ENCODE results near the gene MEG3.

Gene MEG3

DNA sequence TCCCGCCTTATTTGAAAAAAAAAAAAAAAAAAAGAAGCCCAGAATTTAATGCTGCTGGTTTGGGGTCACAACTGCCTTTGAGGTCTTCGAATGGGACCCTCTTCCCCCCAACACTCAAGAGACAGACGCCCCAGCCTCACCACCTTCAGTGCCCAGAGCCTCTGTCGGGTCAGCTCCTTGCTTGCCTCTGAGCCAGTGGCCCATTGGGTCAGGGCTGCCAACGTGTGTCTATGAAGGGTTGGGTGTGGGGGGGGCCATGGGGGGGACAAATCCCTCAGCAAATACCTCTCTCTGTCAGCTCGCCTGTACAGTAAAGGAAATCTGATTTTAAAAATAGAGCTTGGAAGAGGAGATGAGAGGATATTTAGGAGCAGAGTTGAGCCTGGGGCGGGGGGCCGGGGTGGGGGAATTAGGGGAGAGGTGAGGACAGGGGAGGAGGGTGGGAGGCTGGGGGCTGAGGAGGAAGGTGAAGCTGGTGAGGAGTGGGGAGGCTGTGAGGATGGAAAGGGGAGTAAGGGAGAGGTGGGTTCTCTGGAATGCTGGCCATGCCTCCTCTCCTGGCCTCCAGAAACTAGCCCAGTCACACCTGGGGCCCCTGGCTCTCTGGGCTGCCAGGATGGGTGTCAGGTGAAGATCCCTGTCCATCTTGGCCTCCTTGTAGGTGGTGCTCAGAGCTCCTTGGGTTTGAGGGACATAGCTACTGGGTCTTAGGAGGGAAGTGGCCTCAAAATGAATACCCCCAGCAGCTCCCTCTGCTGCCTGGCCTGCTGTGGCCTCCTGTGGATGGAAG lies 64.3 kb downstream of the MEG3 start:
- no peaks in the 10 kb centered on the region for H3K4me1 ChIP-seq (ENCODE audit: control insufficient read depth, insufficient read depth, low read length)
- peaks cover 3% of the 10 kb centered on the region for H3K27me3 ChIP-seq (ENCODE audit: control insufficient read depth, insufficient read depth, low read length)
- no peak overlapping the region for H3K4me3 ChIP-seq (ENCODE audit: low read length)
- H3K36me3 ChIP-seq (ENCODE audit: control insufficient read depth, insufficient read depth, low read length), result no peaks in the 10 kb centered on the region
- no peak overlapping the region for H3K9ac ChIP-seq (ENCODE audit: low read length)
- H3K9me3 ChIP-seq (ENCODE audit: control insufficient read depth, low read length), result no peaks in the 10 kb centered on the region

DNA sequence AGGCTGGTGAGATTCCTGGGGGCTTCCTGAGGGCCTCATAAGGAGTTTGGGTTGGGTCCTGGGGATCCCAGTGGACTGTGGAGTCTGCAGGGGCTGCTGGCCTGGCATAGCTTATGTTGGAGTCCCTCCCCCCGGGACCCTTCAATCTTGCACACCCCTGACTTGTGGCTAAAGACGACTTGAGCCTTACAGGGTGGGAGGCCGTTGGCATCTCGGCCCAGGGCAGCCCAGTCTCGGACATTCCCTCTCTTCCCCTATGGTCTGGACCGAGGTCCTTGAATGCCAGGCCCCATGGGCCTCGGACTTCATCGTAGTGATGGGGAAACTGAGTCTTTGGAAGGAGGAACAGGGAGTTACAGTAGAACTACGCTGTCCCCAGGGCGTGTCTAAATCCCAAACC lies 65.1 kb downstream of the MEG3 start:
- no peaks in the 10 kb centered on the region for H3K4me1 ChIP-seq (ENCODE audit: control insufficient read depth, insufficient read depth, low read length)
- peaks cover 3% of the 10 kb centered on the region for H3K27me3 ChIP-seq (ENCODE audit: control insufficient read depth, insufficient read depth, low read length)
- no peaks in the 10 kb centered on the region for H3K9me3 ChIP-seq (ENCODE audit: control insufficient read depth, low read length)
- H3K36me3 ChIP-seq (ENCODE audit: control insufficient read depth, insufficient read depth, low read length), result no peaks in the 10 kb centered on the region
- H3K9ac ChIP-seq (ENCODE audit: low read length), result no peak overlapping the region
- H3K4me3 ChIP-seq (ENCODE audit: low read length), result no peak overlapping the region

DNA sequence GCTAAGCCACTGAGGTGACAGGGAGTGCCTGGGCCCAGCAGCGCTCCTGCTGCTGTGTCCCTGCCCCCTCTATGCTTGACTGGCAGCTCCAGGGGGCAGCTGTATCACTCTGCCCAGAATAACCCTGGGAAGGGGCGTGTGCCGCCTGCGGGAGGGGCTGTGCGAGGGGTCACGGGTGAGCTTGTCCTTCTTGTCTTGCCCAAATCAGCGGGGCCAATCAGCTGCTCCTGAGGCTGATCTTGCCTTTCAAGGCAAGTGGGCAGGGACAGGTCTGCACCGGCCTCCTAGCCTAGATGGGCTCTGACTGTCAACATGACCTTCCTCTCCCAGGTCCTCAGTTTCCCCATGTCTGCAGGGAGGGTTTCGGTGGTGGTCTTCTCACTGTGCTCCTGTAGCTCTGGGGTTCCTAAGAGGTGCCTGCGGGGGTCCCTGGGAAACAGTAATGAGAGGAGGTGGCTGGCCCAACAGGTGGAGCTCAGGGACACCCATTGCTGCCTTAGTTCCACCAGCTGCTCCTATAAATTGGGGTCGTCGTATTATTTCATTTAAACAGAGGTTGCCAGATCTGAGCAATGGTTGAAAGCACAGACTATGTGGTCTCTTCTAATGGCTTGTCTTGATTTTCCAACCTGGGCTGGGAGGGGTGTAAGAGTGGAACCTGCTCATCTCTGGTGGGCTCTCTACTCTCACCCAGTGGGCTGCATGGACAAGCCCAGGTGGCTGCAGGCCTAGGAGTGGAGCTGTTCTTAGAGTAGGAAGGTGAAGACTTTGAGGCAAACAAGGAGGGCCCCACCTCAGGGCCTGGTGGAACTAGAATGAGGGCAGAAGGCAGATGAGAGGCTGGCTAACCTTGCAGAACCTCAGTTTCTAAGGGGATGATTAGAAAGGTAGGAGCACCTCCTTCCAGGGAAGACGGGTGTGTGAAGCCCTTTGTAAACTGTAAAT lies 65.9 kb downstream of the MEG3 start:
- H3K4me3 ChIP-seq (ENCODE audit: low read length), result no peak overlapping the region
- no peaks in the 10 kb centered on the region for H3K4me1 ChIP-seq (ENCODE audit: control insufficient read depth, insufficient read depth, low read length)
- no peak overlapping the region for H3K9ac ChIP-seq (ENCODE audit: low read length)
- peaks cover 6% of the 10 kb centered on the region for H3K27me3 ChIP-seq (ENCODE audit: control insufficient read depth, insufficient read depth, low read length)
- H3K9me3 ChIP-seq (ENCODE audit: control insufficient read depth, low read length), result no peaks in the 10 kb centered on the region
- H3K36me3 ChIP-seq (ENCODE audit: control insufficient read depth, insufficient read depth, low read length), result no peaks in the 10 kb centered on the region

DNA sequence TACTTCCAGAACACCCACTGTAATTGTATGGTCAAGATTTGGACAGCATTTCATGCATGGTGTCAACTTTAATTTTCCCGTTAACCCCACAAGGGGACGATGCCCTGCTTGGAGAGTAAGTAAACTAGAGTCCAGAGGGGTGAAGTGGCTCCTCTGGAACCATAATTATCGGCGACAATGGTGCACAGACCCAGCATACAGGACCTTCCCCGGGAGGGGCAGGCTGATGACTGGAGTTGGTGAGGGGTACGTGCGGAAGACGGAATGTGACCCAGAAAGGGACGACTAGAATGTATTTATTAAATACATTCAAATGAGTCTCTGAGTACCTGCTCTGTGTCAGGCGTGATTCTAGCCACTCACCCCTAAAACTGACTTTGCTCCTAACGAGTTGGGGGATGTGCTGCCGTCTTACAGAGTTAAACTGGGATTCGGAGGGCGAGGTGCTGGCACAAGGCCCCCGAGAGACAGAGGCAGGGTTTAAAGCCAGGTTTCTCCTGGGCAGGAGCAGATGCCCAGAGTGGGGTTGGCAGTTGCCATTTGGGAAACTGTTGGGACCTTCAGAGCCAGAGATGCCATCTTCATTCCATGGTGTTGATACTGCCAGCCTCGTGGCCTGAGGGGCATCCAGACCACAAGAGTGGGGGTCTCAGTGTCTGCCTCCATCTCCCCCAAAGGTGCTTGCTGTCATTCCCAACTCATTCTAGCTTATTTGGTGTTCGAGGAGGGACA lies 66.7 kb downstream of the MEG3 start:
- Histone ChIP-seq H3K9ac (ENCODE audit: low read length) (no peak overlapping the region), H3K4me3 (ENCODE audit: low read length) (no peak overlapping the region), H3K36me3 (ENCODE audit: control insufficient read depth, insufficient read depth, low read length) (no peaks in the 10 kb centered on the region), H3K27me3 (ENCODE audit: control insufficient read depth, insufficient read depth, low read length) (peaks cover 6% of the 10 kb centered on the region), H3K4me1 (ENCODE audit: control insufficient read depth, insufficient read depth, low read length) (no peaks in the 10 kb centered on the region), H3K9me3 (ENCODE audit: control insufficient read depth, low read length) (no peaks in the 10 kb centered on the region)

DNA sequence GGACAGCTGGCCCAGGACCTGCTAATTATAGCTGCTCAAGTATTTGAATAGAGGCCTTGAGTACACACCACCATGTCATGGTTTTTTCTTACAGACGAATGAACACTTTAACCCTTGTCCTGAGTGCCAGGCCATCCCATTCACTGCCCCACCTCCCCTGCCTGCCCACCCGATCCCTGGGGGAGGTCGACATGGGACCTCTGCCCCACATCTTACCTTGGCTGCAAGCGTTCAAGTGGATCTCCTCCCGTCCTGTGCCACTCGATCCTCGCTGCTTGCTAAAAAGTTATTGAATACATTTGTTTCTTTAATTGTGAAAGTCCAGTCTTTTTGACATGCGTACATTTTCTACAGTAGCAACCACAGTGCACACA lies 67.3 kb downstream of the MEG3 start:
- Histone ChIP-seq H3K9ac (ENCODE audit: low read length) (no peak overlapping the region), H3K36me3 (ENCODE audit: control insufficient read depth, insufficient read depth, low read length) (no peaks in the 10 kb centered on the region), H3K4me3 (ENCODE audit: low read length) (no peak overlapping the region), H3K9me3 (ENCODE audit: control insufficient read depth, low read length) (no peaks in the 10 kb centered on the region), H3K4me1 (ENCODE audit: control insufficient read depth, insufficient read depth, low read length) (no peaks in the 10 kb centered on the region), H3K27me3 (ENCODE audit: control insufficient read depth, insufficient read depth, low read length) (peaks cover 3% of the 10 kb centered on the region)

DNA sequence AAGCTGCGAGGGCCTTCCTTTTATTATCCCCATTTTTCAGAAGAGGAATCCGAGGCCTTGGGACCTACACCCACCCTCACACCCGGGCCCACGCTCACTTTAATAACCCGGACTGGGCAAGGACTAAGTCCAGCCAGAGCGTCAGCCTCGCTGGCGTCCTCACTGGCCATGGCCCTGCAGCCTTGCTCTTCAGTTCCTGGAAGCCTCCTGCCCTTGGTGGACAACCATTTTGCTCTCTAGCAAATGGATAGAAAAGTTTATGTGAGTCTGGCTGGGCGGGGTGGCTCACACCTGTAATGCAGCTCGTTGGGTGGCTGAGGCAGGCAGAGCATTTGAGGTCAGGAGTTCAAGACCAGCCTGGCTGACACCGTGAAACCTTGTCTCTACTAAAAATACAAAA lies 67.8 kb downstream of the MEG3 start:
- H3K4me1 ChIP-seq (ENCODE audit: control insufficient read depth, insufficient read depth, low read length), result no peaks in the 10 kb centered on the region
- peaks cover 3% of the 10 kb centered on the region for H3K27me3 ChIP-seq (ENCODE audit: control insufficient read depth, insufficient read depth, low read length)
- H3K4me3 ChIP-seq (ENCODE audit: low read length), result no peak overlapping the region
- no peak overlapping the region for H3K9ac ChIP-seq (ENCODE audit: low read length)
- no peaks in the 10 kb centered on the region for H3K36me3 ChIP-seq (ENCODE audit: control insufficient read depth, insufficient read depth, low read length)
- no peaks in the 10 kb centered on the region for H3K9me3 ChIP-seq (ENCODE audit: control insufficient read depth, low read length)

DNA sequence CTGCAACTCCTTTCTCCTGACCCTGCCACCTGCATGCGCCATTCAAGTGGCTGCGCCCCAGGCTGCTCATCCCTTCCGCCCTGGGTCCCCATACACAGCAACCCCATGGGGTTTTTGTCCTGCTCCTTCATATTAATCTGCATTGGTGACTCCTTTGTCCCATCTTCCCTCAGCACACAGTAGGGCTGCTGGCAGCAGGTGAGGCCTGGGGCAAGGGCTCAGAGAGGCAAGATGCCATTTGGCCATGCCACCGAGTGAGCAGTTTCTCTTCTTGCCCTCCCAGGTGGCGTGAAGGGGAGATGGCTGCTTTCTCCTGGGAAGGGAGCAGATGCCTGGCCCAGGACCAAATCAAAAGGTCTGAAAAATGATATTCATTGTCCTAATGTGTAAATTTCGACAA lies 68.5 kb downstream of the MEG3 start:
- Histone ChIP-seq H3K9ac (ENCODE audit: low read length) (no peak overlapping the region), H3K36me3 (ENCODE audit: control insufficient read depth, insufficient read depth, low read length) (no peaks in the 10 kb centered on the region), H3K9me3 (ENCODE audit: control insufficient read depth, low read length) (no peaks in the 10 kb centered on the region), H3K4me1 (ENCODE audit: control insufficient read depth, insufficient read depth, low read length) (no peaks in the 10 kb centered on the region), H3K27me3 (ENCODE audit: control insufficient read depth, insufficient read depth, low read length) (peaks cover 3% of the 10 kb centered on the region), H3K4me3 (ENCODE audit: low read length) (no peak overlapping the region)

DNA sequence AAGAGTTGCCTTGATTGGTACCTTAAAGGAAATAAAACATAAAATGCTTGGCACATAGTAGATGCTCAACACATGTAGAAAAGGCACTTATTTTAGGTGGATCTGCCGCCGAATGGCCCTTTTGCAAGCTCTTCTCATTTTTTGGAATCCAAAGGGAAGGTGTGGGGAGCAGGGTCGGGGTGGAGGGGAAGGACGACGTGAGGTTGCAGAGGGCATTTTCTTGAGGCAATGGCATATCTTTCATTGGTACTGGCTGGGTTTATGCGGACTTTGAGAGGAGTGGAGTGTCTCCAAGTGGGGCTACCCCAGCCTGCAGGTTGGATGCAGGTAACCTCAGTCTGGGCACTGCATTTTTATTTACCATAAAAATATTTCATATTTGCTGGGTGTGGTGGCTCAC lies 69.5 kb downstream of the MEG3 start:
- Histone ChIP-seq H3K4me1 (ENCODE audit: control insufficient read depth, insufficient read depth, low read length) (no peaks in the 10 kb centered on the region), H3K36me3 (ENCODE audit: control insufficient read depth, insufficient read depth, low read length) (no peaks in the 10 kb centered on the region)

DNA sequence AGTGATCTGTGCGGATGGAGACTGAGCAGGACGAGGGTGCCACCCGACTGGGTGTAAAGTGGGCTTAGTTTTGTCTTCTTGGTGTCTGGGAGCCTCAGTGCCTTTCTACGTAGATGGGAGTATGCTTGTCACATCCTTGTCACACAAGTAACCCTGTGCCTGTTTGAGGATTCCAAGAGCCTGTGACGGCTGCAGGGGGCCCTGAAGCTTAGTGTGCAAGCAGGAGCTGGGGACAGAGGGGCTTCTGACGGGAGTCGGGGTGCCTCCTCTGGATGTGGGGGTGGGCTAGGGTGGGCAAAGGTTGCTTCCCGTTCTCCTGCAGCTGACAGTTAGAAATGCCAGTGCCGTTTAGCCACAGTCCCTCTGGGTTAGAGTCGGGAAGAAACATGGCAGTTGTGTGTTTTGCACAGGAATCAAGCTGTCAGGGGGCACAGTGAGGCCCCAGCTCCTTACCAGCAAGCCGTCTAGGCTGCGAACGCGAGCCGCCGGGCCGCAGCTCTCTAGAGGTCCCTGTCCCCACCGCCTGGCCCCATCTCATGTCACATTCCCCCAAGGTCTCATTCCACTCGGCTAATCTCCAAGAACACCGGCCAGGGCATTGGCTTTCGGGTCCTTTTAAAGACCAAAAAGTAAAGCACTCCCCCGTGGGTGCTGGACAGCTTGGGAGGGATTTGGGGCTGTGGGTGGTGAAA lies 70.6 kb downstream of the MEG3 start:
- Histone ChIP-seq H3K4me3 (ENCODE audit: low read length) (no peak overlapping the region), H3K4me1 (ENCODE audit: control insufficient read depth, insufficient read depth, low read length) (no peaks in the 10 kb centered on the region), H3K36me3 (ENCODE audit: control insufficient read depth, insufficient read depth, low read length) (no peaks in the 10 kb centered on the region), H3K27me3 (ENCODE audit: control insufficient read depth, insufficient read depth, low read length) (peaks cover 13% of the 10 kb centered on the region), H3K9me3 (ENCODE audit: control insufficient read depth, low read length) (no peaks in the 10 kb centered on the region), H3K9ac (ENCODE audit: low read length) (no peak overlapping the region)

More for the DNA sequence above, 69.5 kb downstream of the MEG3 start:
- Histone ChIP-seq H3K27me3 (ENCODE audit: control insufficient read depth, insufficient read depth, low read length) (peaks cover 7% of the 10 kb centered on the region), H3K4me3 (ENCODE audit: low read length) (no peak overlapping the region), H3K9me3 (ENCODE audit: control insufficient read depth, low read length) (no peaks in the 10 kb centered on the region), H3K9ac (ENCODE audit: low read length) (no peak overlapping the region)

DNA sequence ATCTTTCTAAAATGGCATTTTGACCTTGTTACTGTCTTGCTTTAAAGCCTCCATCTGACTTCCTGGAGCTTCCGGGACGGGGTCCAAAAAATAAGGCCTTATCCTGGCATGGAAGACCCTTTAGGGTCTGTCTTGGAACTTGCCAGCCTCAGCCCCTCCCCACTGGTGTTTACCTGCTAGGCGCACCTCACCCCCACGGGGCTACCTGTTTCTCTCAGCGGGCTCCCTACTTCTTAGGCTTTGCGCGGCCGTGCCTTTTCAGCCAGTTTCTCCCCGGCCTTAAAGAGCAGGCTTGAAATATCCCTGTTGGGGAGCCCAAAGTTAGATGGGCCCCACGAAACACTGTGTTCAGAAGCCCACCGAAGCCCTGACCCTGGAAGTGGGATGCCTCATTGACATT lies 72.5 kb downstream of the MEG3 start:
- Histone ChIP-seq H3K4me1 (ENCODE audit: control insufficient read depth, insufficient read depth, low read length) (no peaks in the 10 kb centered on the region), H3K4me3 (ENCODE audit: low read length) (no peak overlapping the region), H3K27me3 (ENCODE audit: control insufficient read depth, insufficient read depth, low read length) (peaks cover 29% of the 10 kb centered on the region), H3K9ac (ENCODE audit: low read length) (no peak overlapping the region), H3K9me3 (ENCODE audit: control insufficient read depth, low read length) (no peaks in the 10 kb centered on the region), H3K36me3 (ENCODE audit: control insufficient read depth, insufficient read depth, low read length) (no peaks in the 10 kb centered on the region)

DNA sequence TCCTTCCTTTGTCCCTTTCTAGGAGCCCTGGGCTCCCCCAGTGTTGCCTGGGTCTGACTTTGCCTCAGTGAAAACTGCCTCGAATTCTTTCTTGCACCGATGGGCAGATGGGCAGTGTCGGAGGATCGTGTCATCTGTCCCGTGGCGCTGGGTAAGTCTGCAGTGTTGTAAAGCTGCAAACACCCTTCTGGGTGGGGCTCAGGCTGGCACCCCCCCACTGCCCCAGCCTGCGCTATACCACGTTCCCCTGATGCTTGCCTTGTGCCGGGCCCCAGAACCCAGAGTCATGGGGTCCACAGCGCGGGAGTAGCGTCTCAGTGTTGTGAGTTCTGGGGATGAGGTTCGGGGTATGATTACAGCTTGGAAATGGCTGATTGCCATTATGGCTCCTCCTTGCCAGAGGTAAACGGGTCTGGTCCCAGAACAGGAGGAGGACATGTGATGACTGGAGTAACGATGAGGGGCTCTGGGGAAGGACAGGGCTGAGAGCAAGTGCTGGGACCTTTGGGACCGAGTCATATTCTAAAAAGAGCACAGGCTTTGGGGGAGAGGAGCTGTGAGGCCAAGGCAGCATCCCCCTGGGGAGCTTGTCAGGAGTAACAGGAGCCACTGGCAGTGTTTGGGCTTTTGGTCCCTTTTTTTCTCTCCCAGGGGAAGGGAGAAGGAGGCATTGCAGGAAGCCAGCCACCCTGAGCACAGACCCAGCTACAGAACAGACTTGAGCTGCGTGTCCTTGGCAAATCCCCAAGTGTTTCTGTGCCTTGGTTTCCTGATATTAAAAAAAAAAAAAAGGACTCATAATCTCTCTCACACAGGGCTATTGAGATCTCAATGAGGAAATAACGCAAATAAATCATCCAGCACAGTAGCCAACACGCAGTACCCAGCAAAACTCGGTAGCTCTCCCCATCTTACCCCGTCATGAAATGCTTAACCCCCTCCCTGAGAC lies 73.3 kb downstream of the MEG3 start:
- H3K9me3 ChIP-seq (ENCODE audit: control insufficient read depth, low read length), result no peaks in the 10 kb centered on the region
- no peak overlapping the region for H3K9ac ChIP-seq (ENCODE audit: low read length)
- peaks cover 30% of the 10 kb centered on the region for H3K27me3 ChIP-seq (ENCODE audit: control insufficient read depth, insufficient read depth, low read length)
- H3K36me3 ChIP-seq (ENCODE audit: control insufficient read depth, insufficient read depth, low read length), result no peaks in the 10 kb centered on the region
- H3K4me3 ChIP-seq (ENCODE audit: low read length), result no peak overlapping the region
- H3K4me1 ChIP-seq (ENCODE audit: control insufficient read depth, insufficient read depth, low read length), result no peaks in the 10 kb centered on the region
